NT2/D1 (cell line): Measurements from ENCODE around the gene CYB561.

Experiments
- YY1 ChIP-seq: IDR thresholded peaks from 2 replicates; pipeline ENCODE4 v1.6.1; 2011; ENCODE audit not compliant: insufficient read length, insufficient read depth
- ZNF274 ChIP-seq: IDR thresholded peaks from 2 replicates; pipeline ENCODE4 v1.6.1; 2011; ENCODE audit warnings: mild to moderate bottlenecking, low read depth, low read length

GRCh38 chr17:63426917-63427308, 19.2 kb downstream of the CYB561 start:
- TF ChIP-seq YY1, result no peak
- TF ChIP-seq ZNF274, result no peak
